HK-2 (cell line): ENCODE results near the gene MAPK4.
"Not testable (repeated sequence)": the region's sequence is repeated elsewhere in the genome, so short reads cannot be mapped to it uniquely, and the experiment has no call there.

Experiments used
- DNase-seq: peaks from one replicate; pipeline ENCODE4 v3.0.0-alpha.2; 2018; ENCODE audit not compliant: unreplicated experiment

The MAPK4 gene

DNA sequence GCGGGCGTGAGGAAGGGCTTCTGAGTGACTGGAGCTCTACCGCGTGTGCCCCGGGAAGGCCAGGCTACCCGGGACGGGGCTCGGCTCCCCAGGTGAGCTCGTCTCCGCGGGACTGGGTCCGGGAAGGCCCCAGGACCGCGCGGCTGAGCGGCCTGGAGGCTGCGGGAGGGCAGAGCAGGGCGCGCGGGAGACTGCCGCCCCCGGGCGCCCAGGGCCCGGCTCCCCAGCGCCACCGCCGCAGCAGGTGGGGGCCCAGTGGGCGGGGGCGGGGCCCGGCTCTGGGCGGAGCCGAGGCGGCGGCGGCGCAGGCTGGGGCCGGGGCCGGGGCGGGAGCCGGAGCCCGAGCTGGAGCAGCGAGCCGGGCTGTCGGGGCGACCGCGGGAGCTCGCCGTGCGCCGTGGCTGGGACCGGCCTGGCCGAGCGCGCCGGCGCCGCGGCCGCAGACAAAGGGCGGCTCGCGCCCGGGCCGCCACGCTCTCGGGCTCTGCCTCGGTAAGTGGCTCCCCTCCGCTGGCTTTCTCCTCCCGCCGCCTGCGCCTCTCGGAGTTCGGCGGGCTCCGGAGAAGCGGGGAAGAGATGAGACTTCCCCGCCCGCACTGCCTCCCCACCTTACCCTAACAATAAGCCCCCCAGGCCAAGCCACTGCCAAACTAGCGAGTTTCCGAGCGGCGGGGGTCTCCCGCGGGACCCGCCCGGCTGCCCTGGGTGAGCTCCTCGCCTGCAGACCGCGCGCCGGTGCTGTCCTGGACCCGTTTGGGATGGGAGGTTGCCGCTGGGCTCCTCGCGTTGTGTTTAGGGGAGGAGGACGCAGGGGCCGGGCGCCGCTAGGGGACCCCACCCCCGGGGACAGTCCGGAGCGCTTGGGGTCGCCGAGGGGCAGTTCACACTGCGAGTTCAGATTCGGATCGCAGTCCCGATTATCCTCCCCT, at the start of gene MAPK4:
Gene MAPK4, plus strand, starts transcription at position 336 of the 929 bp plus-strand sequence. CDS start 103,872 bp downstream, outside the sequence.
- DNase-seq = peak; percentile 13

GRCh38 chr18:50517277-50517676, 42.6 kb upstream of the MAPK4 start:
- DNase-seq = not testable (repeated sequence)

- DNase-seq = no peak
Observed at GRCh38 chr18:50518787-50519546, 40.9 kb upstream of the MAPK4 start.

DNA sequence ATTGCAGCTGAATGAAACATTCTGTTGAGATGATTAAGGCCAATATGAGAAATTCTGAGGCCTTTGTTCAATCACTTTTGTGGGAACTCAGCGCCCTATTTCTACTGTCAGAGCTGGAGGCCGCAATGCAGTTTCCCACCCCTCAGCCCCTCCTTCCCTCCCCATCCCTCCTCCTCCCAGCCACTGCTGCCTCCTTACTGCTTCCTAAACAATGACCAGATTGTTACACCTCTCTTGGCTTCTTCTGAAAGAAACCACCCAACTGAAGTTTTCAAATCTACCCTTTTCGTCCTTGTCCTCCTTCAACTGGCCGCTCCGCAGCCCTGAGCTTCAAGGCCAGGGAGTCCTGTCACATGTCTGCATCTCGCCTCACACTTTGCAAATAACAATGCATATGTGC, 36.7 kb upstream of the MAPK4 start:
- DNase-seq = no peak

DNA sequence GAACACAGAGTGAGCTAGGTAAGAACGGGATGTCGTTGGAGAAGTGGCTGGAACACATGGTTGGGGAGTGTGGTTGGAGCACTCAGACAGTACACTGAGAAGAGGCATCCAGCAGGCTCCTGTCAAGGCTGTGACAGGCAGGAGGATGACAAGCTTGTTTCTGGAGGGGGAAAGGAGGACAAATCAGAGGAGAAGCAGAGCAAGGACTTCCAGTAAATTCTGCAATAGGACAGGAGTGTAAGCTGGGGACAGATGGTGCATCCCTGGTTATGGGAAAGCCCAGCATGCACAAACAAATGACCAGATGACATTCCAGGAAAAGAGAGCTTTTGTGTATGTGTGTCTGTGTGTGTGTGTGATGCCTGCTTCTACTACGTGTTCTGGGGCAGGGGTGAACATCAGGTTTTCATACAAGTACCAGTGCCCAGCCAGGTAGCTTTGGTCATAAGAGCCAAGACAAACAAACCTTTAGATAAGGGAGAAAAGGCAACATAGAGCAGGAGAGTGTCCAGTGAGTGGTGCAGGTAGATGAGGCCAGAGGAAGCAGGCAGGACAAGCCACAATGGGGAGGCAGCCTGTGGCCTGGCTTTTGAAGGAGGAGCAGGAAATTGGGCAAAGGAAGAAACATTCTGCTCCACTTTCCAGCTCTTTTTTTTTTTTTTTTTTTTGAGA, 32.1 kb upstream of the MAPK4 start:
- no peak for DNase-seq

GRCh38 chr18:50528806-50529205, 31.1 kb upstream of the MAPK4 start:
- no peak for DNase-seq

- DNase-seq = not testable (repeated sequence)
Observed at GRCh38 chr18:50533822-50534221, 26.1 kb upstream of the MAPK4 start.

GRCh38 chr18:50544476-50544875, 15.4 kb upstream of the MAPK4 start:
- not testable (repeated sequence) for DNase-seq

DNA sequence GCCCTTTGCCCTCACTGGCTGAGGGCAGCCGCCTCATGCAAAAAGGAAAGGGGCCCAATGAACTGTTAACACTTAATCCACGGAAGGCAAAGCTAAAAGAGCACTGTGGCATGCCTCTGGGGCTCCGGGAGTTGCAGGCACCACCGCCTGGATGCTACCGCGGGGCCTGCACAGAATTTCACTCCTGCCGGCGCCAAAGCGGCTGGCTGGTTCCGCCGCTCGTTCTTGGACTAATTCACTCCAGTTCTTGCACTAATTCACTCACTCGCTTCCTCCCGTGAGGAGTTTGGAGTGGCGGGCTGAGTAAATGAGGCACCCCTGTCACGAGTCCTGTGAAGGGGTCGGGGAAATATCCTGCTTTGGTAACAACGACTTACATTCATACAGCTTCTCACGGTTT, 14.0 kb upstream of the MAPK4 start:
- no peak for DNase-seq

DNA sequence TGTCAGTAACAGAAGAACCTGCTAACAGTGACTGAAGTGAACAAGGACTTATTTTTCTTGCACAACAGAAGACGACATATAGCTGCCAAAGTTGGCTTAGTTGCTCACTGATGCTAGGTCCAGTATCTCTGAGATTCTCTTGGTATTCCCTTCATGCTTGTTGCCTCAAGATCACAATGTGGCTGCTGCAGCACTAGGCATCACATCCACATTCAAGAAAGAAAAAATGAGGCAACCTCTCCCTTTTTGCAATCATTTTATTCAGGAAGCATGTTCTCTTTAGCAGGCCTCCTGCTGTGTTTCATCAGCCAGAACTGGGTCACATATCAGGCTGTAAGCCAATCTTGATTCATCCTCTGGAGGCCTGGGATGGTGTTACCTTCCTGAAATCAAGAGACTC, 11.7 kb upstream of the MAPK4 start:
- no peak for DNase-seq

- DNase-seq = not testable (repeated sequence)
Observed at GRCh38 chr18:50551651-50552050, 8.2 kb upstream of the MAPK4 start.

- DNase-seq = no peak
Observed at GRCh38 chr18:50558157-50558556, 1.7 kb upstream of the MAPK4 start.

DNA sequence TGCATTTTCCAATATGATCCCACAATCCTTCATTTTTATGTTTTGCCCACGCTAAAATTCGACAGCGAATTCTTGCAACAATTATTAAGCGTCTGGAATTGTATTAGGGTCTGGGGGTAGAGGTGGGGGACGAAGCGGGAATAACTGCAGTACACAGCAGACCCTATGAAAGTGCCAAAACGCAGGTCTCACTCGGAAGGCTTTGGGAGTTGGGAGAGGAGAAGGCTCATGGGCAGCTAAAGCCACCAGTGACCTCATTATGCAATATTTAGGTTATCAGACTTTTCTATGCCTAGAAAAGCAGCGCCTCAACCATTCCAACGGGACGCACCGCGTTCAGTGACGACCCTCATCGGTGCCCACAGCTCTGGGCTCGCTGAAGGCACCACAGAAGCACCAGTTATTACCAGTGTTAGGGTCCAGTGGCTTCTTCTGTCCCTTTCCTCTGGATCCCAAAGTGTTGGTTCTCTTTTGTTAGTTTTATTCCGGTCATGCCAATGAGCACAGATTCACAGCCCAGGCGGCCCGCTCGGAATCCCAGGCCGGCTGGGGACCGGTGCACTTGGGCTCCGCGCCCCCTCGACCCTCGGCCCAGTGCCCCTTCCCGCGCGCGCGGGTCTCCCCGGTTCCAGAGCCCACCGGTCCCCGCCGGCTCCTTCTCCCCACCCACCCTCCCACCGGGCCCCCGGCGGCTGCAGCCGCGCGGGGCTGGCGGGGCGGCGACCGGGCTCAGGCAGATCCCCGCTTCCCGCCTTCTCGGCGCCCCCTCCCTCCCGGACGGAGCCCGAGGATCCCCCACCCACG, 737 bp upstream of the MAPK4 start:
- DNase-seq = no peak

DNA sequence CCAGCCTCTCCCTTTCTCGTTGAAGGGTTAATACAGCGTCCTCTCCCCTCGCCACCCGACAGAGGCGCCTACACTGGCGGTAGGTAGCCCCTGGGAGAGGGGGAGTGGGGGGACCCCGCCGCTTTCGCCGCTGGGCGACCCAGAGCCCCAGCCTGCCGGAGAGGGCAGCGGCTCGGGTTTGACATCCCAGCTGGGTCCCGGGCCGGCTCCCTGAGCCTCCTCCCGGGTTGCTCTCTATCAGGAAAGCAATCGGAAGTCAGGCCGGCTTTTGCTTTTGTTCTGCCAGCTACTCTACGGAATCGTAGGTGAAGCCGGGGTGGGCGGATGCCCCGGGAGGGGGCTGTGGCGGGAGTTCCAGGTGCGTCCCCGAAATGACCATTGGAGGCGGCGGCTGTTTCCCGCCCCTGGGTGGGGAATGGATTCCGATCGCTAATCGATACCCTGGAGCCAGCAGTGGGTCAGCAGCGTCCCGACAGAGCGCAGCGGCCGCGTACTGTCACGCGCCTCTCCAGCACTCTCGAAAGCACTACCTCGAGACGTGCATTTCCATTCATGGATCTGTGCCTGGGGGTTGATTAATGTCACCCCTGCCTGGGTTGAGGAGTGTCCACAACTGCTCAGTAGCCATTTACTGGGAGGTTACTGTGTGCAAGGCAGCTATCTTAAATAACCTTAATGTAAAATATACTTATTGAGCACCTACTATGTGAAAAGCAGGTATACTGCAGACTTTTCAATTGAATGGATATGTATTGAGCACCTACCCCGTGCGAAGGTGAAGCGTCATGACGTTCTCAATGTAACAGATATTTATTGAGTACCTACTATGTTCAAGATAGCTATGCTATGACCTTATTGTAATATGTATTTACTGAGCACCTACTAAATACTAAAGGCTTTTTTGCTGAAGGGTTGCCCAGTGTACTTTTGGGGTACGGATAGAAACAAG, 1.1 kb downstream of the MAPK4 start:
- DNase-seq = no peak

- DNase-seq = not testable (repeated sequence)
Observed at GRCh38 chr18:50562258-50562657, 2.4 kb downstream of the MAPK4 start.

DNA sequence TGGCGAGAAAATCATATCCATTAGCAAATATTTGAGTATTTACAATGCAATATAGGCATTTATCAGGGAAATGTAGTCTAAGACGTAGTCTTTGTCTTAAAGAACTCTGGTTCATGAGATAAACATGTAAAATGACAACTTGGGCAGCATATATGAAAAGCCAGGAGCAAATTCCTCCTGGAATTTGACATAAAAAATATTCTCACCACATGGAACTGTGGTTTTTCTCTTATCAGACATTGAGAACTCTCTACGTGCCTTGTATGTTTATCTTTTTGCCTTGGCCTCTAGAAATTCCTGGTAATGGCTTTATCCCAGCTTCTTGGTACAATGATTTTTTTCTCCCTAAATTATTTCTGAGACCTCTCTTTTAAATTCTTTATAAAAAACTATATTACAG, 2.8 kb downstream of the MAPK4 start:
- DNase-seq = no peak

DNA sequence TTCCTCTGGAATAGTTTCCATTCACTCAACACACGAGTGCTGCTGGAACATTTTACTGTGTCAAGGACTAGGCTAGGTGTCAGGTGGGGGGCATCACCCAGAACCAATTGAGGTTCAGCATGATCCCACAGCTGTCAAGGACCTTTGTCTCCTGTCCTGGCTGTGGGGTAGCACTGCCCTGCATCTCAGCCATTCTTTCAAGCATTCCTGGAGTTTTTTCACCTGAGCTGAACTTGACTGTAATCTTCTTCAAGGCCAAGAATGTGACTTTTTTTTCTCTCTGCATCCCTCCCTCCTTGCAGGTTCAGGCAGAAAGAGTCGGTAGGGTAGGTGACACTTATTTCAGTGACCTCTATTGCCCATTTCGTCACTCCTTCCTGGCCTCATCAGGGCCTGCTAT, 3.5 kb downstream of the MAPK4 start:
- DNase-seq = no peak

DNA sequence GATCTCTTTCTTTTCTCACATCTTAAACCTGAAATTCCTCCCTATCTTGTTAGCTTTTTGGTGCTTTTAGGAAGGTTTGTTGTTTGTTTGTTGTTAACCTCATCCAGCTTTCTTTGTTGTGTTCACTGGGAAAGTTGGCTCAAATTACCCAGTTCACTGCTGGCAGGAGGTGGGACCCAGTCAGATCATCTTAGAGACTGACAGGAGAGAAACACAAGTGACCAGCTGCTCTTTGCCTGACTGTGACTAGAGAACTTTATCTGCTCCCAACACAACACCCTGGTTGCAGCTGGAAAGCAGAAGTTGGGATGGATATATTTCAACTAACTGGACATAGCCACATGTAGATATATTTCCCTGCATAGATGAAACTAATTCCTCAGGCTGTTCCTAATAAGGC, 10.0 kb downstream of the MAPK4 start:
- DNase-seq = no peak

- DNase-seq = no peak
Observed at GRCh38 chr18:50571606-50572005, 11.7 kb downstream of the MAPK4 start.

DNA sequence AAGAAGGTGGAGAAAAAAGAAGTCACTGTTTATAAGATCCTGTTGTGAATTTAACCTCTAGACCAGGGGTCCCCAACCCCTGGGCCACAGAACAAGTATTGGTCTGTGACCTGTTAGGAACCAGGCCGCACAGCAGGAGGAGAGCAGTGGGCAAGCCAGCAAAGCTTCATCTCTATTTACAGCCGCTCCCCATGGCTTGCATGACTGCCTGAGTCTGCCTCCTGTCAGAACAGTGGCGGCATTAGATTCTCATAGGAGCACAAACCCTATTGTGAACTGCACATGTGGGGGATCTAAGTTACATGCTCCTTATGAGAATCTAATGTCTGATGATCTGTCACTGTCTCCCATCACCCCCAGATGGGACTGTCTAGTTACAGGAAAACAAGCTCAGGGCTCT, 13.3 kb downstream of the MAPK4 start:
- DNase-seq = not testable (repeated sequence)
